ENCODE measurements around the gene SGCG.

Gene SGCG

DNA sequence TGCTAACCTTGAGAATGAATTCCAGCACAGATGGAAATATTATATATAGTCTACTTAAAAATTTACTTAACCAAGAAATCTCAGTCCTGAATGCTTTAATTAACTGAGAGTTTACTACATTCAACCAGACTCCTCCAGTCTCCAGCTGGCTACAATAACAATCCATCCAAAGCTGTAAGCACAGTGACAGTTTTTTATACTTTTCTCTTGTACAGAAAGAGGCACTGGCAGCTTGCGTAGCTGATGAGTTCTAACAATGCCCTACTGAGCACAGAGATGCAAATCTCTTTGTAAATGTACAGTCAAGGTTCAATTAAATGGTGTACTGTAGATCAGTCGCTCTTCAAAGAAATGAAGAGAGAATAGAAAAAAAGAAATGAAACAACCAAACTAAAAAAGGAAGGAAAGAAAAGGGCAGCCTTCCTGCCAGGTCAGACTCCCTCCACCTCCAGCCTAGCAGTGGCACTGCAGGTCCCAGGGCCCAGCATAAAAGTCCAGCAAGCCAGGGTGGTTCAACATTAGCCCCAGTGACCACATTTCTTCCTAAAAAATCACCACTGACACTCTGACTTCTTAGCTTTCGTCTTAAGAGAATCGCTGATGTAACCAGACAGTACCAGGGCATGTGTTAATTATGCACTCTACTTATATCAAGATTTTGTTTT, 164.3 kb downstream of the SGCG start:
- DNase-seq: no peak

DNA sequence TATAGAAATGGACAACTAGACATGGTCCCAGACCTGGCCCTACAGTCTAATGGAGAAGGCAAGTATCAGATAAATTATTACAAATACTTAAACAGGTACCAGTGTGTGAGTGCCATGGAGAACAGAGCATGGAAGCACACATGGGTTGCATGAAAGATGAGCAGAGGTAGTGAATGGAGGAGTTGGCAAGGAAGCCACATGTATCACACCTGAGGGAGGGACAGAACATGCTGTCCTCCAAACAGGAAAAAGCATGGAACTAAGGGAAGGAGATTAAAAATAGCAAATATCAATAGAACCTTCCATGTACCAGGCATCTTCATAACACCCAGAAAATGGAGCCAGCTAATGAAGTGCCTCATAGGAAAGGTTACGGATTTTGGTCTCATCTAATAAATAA, 166.8 kb downstream of the SGCG start:
- no peak for DNase-seq

- DNase-seq: peak; percentile 15
Observed at GRCh38 chr13:23348262-23349127, 167.7 kb downstream of the SGCG start.

DNA sequence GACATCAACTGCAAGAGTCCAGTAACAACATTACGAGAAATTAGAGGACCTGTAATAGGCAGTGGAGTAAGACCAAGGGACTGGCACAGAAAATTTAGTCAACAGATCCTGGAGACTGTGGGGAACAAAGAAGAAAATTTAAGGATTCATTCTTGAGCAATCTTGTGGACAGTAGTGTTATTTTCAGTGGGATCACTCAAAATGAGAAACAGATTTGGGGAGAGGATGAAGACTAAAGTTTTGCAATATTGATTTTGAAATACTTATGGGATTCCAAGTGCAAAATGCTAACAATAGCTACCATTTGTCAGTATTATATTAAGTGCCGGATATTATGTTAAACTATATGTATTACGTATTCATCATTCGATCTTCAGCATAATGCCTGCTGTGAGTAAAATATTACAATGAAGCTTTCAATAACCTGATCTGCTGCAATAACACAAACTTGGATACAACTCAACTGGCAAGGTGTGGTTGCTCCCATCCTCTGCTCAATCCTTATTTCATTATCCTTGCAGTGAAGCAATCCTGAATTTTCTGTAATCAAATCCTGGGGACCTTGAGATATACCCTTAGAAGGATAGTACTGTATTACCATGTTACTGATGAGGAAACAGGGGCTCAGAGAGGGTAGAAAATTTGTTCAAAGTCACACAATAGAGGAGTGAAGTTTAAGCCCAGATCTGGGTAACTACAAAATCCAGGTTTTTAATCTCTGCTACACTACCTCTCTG, 168.6 kb downstream of the SGCG start:
- no peak for DNase-seq

GRCh38 chr13:23350009-23350408, 169.2 kb downstream of the SGCG start:
- no peak for DNase-seq

- DNase-seq: no peak
Observed at GRCh38 chr13:23352161-23352560, 171.4 kb downstream of the SGCG start.

GRCh38 chr13:23354520-23354919, 173.7 kb downstream of the SGCG start:
- DNase-seq: peak; percentile 40

DNA sequence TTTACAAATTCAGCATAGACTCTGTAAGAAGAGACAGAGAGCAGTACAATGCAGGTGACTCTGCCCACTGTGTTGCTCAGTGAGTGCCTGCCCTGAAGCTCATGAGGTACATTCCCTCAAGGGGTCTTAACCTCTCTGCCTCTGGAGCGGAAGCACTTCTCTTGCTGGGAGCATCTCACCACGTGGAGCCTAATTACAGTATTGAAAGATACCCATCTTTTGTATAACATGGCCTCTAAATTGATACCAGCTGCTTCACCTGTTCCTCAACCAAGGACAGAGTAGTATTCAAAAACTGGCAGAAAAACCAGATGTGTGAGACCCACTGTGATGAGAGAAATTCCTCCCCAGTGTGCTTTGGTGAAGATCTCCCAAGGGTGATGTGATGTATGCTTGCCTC, 175.6 kb downstream of the SGCG start:
- no peak for DNase-seq

GRCh38 chr13:23357349-23357748, 176.6 kb downstream of the SGCG start:
- no peak for DNase-seq

- no peak for DNase-seq
Observed at GRCh38 chr13:23359882-23360281, 179.1 kb downstream of the SGCG start.

GRCh38 chr13:23365652-23366051, 184.9 kb downstream of the SGCG start:
- no peak for DNase-seq

DNA sequence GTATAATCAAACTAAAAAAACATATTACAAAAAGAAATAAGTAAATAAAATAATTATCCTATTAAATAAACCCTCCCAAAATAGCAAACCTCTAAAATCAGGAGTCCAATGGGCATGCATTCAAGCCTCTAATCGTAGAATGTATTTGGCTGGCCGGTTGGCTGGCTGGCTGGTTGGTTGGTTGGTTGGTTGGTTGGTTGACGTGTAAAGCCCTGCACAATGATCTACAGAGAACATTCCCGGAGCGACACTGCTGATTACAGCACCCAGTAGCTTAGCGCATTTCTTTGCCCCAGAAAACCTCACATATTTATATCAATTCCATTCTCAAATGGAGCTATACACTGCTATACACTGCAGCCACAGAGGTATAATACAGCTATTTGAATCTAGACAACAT, 187.1 kb downstream of the SGCG start:
- DNase-seq: no peak

DNA sequence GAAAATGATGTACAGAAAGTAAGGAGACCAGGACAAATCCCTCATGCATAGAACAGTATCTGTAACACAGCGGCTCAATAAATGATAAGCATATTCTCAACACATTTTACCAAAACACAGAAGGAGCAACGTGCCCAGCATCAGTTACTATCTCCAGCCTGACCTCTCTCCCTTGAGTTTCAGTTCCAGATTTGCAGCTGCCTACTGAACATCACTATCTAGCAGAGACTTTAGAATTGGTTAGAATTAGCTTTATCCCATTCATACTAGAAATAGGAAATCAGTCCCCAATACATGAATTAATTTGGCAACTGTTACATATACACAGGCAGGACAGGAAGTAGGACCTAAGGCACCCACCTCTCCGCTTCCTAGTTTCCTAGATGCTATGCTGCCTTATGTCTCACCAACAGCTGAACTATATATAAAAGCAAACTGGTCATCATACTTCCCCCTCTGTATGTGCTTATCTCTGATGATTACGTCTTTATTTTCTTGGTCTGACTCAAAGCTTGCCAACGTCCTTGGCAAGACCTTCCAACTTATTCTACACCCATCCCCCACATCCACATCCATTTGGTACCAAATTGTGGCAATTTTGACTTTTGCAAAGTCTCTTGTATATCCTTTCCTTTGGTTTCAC, 191.6 kb downstream of the SGCG start:
- no peak for DNase-seq

Measured in NCI-H510A treated with DMSO at 0.1 percent for 48 hours (cell line).